HFF-Myc (cell line): ENCODE results near the gene DOCK9.

Source experiments
- DNase-seq: peaks from one replicate; pipeline ENCODE4 v3.0.0-alpha.2; 2011; ENCODE audit warnings: low read depth; ENCODE audit errors: extremely low read depth
- H3K4me3 ChIP-seq: replicated peaks from 2 replicates; pipeline ENCODE4 v1.5.1; 2011; ENCODE audit warnings: low read depth, mild to moderate bottlenecking, control low read depth, low read length
- TF ChIP-seq, protein P1 (sequence below): IDR thresholded peaks from 2 replicates; pipeline ENCODE4 v1.5.1; 2012; ENCODE audit warnings: mild to moderate bottlenecking, low read depth, low read length, control low read depth; ENCODE audit errors: missing control alignments

Gene DOCK9

DNA sequence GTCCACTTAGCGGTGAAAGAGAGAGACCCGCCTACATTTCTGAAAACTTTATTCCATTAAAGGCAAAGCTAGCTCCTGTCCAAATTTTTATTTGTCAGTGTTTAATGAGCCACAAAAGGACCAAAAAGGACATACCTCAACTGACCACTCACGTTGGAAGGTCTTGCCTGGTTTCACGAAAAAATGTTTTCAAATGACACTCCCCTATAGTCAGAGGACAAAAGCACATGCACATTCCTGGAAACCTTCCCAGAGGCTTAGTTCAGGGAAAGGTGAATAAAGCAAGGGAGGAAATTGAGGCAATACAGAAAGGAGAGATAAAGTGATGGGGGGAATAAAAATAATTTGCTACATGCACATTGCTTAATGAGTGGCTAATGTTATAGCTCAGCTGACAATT, 55.6 kb downstream of the DOCK9 start:
- TF ChIP-seq, protein P1, sequence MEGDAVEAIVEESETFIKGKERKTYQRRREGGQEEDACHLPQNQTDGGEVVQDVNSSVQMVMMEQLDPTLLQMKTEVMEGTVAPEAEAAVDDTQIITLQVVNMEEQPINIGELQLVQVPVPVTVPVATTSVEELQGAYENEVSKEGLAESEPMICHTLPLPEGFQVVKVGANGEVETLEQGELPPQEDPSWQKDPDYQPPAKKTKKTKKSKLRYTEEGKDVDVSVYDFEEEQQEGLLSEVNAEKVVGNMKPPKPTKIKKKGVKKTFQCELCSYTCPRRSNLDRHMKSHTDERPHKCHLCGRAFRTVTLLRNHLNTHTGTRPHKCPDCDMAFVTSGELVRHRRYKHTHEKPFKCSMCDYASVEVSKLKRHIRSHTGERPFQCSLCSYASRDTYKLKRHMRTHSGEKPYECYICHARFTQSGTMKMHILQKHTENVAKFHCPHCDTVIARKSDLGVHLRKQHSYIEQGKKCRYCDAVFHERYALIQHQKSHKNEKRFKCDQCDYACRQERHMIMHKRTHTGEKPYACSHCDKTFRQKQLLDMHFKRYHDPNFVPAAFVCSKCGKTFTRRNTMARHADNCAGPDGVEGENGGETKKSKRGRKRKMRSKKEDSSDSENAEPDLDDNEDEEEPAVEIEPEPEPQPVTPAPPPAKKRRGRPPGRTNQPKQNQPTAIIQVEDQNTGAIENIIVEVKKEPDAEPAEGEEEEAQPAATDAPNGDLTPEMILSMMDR, result no peak
- H3K4me3 ChIP-seq, result no peak overlapping the region
- DNase-seq, result no peak

DNA sequence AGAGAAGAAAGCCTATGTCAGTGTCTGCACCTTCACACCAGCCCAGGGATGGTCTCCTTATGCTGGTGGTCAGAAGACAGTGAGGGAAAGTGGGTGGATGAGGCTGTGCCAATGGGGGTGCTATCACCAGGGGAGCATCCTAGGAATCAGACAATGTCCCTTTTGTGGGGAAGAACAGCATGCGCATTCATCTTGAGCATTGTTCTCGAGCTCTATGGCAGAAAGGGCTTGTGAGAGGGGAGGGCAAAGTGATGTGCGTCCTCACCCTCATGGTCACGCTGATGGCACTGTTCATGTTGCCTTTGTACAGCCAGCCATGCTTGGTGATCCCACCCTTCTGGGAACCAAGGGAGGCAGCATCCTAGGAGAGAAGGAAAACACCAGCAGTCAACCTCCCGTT, 56.1 kb downstream of the DOCK9 start:
- TF ChIP-seq, protein P1, result no peak
- no peak for DNase-seq
- no peak overlapping the region for H3K4me3 ChIP-seq

DNA sequence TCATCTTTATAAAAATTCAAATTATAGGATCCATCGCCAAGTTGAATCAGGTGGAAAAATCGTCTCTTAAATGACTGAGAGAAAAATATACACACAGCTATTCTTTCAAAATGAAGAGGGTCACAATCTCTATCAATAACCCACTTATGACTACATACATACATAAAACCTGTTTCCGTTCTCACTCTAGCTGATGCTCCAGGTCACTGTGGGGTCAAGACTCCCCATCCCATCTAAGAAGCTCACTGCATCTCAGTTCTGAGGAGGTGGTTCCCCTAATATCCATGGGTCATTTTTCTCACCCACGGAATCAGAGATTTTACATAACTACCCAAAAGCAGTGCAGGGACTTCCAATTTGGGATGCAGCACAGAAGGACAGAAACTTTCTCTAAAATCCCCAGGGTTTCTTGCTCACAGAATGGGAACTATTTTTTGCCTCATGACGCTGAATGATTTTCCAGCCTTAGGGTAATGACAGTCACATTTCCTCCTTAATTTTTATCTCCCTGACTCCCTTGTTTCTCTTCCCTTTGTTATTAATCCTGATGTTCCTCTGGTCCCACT, 56.8 kb downstream of the DOCK9 start:
- DNase-seq, result no peak
- TF ChIP-seq, protein P1, result no peak
- no peak overlapping the region for H3K4me3 ChIP-seq

DNA sequence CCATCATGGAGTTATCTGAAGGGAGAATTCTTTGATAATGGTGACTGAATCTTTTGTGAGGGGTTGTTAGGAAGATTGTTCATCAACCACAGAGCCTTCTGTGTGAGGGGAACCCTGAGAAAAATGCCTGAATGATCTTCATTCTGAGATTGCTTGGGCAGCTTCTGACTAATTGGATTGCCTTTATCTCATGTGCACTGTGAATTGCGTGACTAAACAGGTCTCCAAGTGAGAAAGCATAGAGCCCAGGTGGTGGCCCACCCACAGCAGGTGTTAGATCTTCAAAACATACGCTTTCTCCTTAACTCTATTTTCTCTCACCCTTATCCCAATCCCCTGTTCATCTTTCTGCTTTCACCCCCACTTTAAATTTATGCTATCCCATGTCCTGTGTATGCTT, 58.3 kb downstream of the DOCK9 start:
- no peak for DNase-seq
- no peak overlapping the region for H3K4me3 ChIP-seq
- TF ChIP-seq, protein P1, result no peak

DNA sequence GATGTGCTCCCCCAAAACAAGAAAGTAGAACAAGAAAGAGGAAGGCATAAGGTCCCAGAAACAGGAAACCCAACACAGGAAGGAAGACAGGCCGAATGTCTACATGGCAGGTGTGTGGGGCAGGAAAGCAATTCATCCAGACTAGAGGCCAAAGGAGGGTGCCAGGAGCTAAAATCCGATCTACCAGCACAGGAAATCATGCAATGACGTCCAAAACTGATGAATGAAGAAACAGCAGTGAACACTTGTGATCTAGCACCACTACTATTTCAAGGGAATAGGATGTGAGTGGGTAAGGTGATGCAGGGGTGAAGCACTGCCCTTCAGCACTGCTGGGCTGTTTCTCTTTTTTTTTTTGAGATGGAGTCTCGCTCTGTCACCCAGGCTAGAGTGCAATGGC, 59.1 kb downstream of the DOCK9 start:
- no peak overlapping the region for H3K4me3 ChIP-seq
- DNase-seq, result no peak
- TF ChIP-seq, protein P1, result no peak

DNA sequence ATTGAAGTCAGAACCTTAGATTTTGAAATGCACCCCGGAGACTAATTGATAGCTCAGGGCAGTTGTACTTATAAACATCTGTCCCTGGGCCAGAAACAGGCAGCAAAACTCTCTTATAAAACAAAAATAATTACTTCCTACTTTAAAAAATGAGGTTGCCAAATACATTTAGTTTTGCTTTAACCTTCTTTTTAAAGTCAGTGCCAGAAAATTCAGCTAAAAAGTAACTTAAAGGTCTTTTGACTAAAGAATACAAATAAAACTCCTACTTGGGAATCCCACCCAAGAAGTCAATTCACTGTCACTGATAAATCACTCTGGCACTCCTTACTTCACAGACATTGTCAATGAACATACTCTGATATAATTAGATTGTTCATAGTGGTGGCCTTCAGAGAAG, 60.7 kb downstream of the DOCK9 start:
- no peak for DNase-seq
- TF ChIP-seq, protein P1, result no peak
- H3K4me3 ChIP-seq, result no peak overlapping the region

DNA sequence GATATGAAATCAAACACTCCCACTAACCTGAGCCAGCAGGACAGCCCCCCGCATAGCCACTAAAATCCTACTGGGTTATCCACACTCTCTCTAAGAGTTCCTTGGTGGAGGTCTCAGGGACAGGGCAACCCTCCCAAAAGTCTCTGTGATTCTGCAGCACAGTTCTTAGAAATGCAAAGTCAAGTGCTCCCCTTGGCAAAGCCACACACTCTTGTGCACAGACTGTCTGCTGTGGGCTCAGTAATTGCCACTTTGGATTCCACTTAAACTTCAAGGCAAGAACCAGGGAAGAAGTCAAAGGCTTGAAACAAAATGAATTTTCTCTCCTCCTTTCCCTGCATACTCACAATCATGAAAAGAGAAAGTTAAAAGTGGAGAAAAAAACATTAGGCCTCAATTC, 61.5 kb downstream of the DOCK9 start:
- H3K4me3 ChIP-seq, result no peak overlapping the region
- no peak for DNase-seq
- TF ChIP-seq, protein P1, result no peak
